Panc1 (cell line): ENCODE measurements around the gene LYRM4. TPM values are rescaled to one million over a fixed set of nuclear protein-coding genes. Genes with fewer than 3 reads are reported as not detected.

Experiments used
- ATAC-seq: fragments of 200-7000 bp; cut with Tn5 transposase; 2 replicates; pipeline ENCODE4 v1.9.1; 2020; ENCODE audit warnings: mild to moderate bottlenecking, moderate library complexity
- BruUV-seq: library from RNA; stranded (reverse); fragments of 400-500 nt; replicated peaks from 2 replicates; lab custom pipeline; 2021; lab: Mats Ljungman, UMichigan
- CTCF ChIA-PET: fragments of 300-600 bp; sonication (Branson Sonifier 250); formaldehyde crosslinking; loops from one replicate; lab custom pipeline; 2022; ENCODE audit warnings: antibody characterized with exemption; lab: Charles Lee
- POLR2A ChIA-PET: fragments of 300-600 bp; sonication (Branson Sonifier 250); formaldehyde crosslinking; loops from one replicate; lab custom pipeline; 2022; ENCODE audit warnings: antibody characterized with exemption; lab: Charles Lee
- DNase-seq: peaks from one replicate; pipeline ENCODE4 v3.0.0-alpha.2; 2010; ENCODE audit warnings: low read depth, low spot score
- H3K27ac ChIP-seq: 2 replicates; pipeline ENCODE4 v1.5.1; 2011; ENCODE audit warnings: mild to moderate bottlenecking, low read length, inconsistent platforms
- H3K27me3 ChIP-seq: fragments of 200-500 bp; sonication (Bioruptor generic); 2 replicates; pipeline ENCODE4 v1.6.0; 2014; ENCODE audit warnings: low read length, inconsistent platforms; ENCODE audit not compliant: control insufficient read depth, insufficient read depth
- H3K36me3 ChIP-seq: fragments of 200-500 bp; sonication (Bioruptor generic); 2 replicates; pipeline ENCODE4 v1.5.1; 2014; ENCODE audit warnings: inconsistent platforms, mild to moderate bottlenecking, low read length, moderate library complexity; ENCODE audit not compliant: control insufficient read depth, insufficient read depth
- H3K4me1 ChIP-seq: 2 replicates; pipeline ENCODE4 v1.5.1; 2011; ENCODE audit warnings: inconsistent platforms, mild to moderate bottlenecking, low read length, moderate library complexity; ENCODE audit not compliant: control insufficient read depth, insufficient read depth
- H3K4me3 ChIP-seq, 2 experiments: 2 replicates each; pipeline ENCODE4 v1.5.1; 2011 to 2012; ENCODE audit warnings: low read depth in 2 of 2, low read length in 2 of 2, mild to moderate bottlenecking in 2 of 2, inconsistent platforms in 1 of 2, moderate library complexity in 1 of 2
- H3K9me3 ChIP-seq: fragments of 200-500 bp; sonication (Bioruptor generic); 2 replicates; pipeline ENCODE4 v1.5.1; 2014; ENCODE audit warnings: low read depth, mild to moderate bottlenecking, inconsistent platforms, low read length, moderate library complexity; ENCODE audit not compliant: control insufficient read depth, insufficient read depth
- CTCF ChIP-seq: fragments of 450-650 bp; IDR thresholded peaks from 2 replicates; pipeline ENCODE4 v1.5.1; 2017; ENCODE audit warnings: mild to moderate bottlenecking
- POLR2AphosphoS5 ChIP-seq: IDR thresholded peaks from 2 replicates; pipeline ENCODE4 v1.6.1; 2012; ENCODE audit warnings: mild to moderate bottlenecking, low read depth, low read length, moderate library complexity
- REST ChIP-seq, 2 experiments: IDR thresholded peaks; 2 replicates each; pipeline ENCODE4 v1.6.1; 2011 to 2012; ENCODE audit warnings: low read depth in 2 of 2, control low read depth in 1 of 2, low read length in 1 of 2, mild to moderate bottlenecking in 1 of 2, moderate library complexity in 1 of 2; ENCODE audit not compliant: insufficient read depth in 1 of 2
- SIN3A ChIP-seq: IDR thresholded peaks from 2 replicates; pipeline ENCODE4 v1.6.1; 2012; ENCODE audit warnings: low read depth, mild to moderate bottlenecking, low read length, moderate library complexity, borderline replicate concordance; ENCODE audit not compliant: insufficient read depth
- TCF7L2 ChIP-seq: IDR thresholded peaks from 2 replicates; pipeline ENCODE4 v1.6.1; 2011; ENCODE audit warnings: mild to moderate bottlenecking, low read depth, low read length, inconsistent platforms
- in situ Hi-C: cut with HindIII; loops from 2 replicates; pipeline ENCODE4 v1.10.0; 2016; ENCODE audit warnings: low sequenced_read_pairs, low pct_unique_long_range_greater_than_20kb
- intact Hi-C: fragments of 100-400 bp; cut with micrococcal nuclease; formaldehyde crosslinking; loops from one replicate; pipeline ENCODE4 v1.10.0; 2022; ENCODE audit not compliant: unreplicated experiment
- total RNA-seq: library from RNA; stranded (reverse); gene quantifications from one replicate; pipeline ENCODE4 v1.2.1, GENCODE V29; 2021; ENCODE audit not compliant: unreplicated experiment

Gene LYRM4
- total RNA-seq, 1 experiment from 2014 or later: 27.4 TPM

- H3K27ac ChIP-seq: no peak overlapping the region
- H3K4me1 ChIP-seq: no peaks in the 10 kb centered on the region
- ChIA-PET CTCF (interaction anchor here (0.6 kb wide), 2 partner anchors 35 to 382 kb away, joined by 3 to 4 read pairs; no protein-coding TSS in a partner anchor), POLR2A (no interaction called here)
- no peak for TF ChIP-seq TCF7L2
- no peak for TF ChIP-seq SIN3A
- no peak for TF ChIP-seq CTCF
- no peak for TF ChIP-seq REST (IDR thresholded peaks at IDR 0.05; ENCODE audit: insufficient read depth in 1 of 2, low read depth in 2 of 2, low read length in 1 of 2)
- no peak for TF ChIP-seq POLR2AphosphoS5
- H3K36me3 ChIP-seq: no peaks in the 10 kb centered on the region
- no peaks in the 10 kb centered on the region for H3K27me3 ChIP-seq
- ATAC-seq (no peak), DNase-seq (no peak)
- no peaks in the 10 kb centered on the region for H3K9me3 ChIP-seq
- BruUV-seq: no TSS peak
- H3K4me3 ChIP-seq: no peak overlapping the region
- intact Hi-C loops: no loop called here
- in situ Hi-C loops: no loop called here
Observed at GRCh38 chr6:5141046-5141445, 119.7 kb downstream of the LYRM4 start.

- no peaks in the 10 kb centered on the region for H3K27me3 ChIP-seq
- no peaks in the 10 kb centered on the region for H3K9me3 ChIP-seq
- DNase-seq: no peak
- no TSS peak for BruUV-seq
- H3K27ac ChIP-seq: no peak overlapping the region
- intact Hi-C loops: no loop called here
- POLR2A ChIA-PET: no interaction called here
- TF ChIP-seq CTCF (no peak), REST (IDR thresholded peaks at IDR 0.05; ENCODE audit: insufficient read depth in 1 of 2, low read depth in 2 of 2, low read length in 1 of 2) (no peak), POLR2AphosphoS5 (no peak), TCF7L2 (no peak), SIN3A (no peak)
- CTCF ChIA-PET: interaction anchor here (0.6 kb wide), 2 partner anchors 35 to 383 kb away, joined by 3 to 4 read pairs; no protein-coding TSS in a partner anchor
- H3K4me3 ChIP-seq: no peak overlapping the region
- in situ Hi-C loops: no loop called here
- no peaks in the 10 kb centered on the region for H3K4me1 ChIP-seq
- no peak for ATAC-seq
- no peaks in the 10 kb centered on the region for H3K36me3 ChIP-seq
Observed at GRCh38 chr6:5139828-5140771, 120.7 kb downstream of the LYRM4 start.
